ENCODE measurements around the gene CAPN15. TPM values are rescaled to one million over a fixed set of nuclear protein-coding genes. Genes with fewer than 3 reads are reported as not detected.

The CAPN15 gene
- total RNA-seq, 1 donor from 2014 or later = 9.9 TPM

- no peaks in the 10 kb centered on the region for H3K36me3 ChIP-seq (ENCODE audit: control insufficient read depth in 3 of 3, insufficient read depth in 3 of 3, low read length in 3 of 3)
- no peak overlapping the region for H3K27ac ChIP-seq (ENCODE audit: low read depth, low read length)
- no peak overlapping the region for H3K4me3 ChIP-seq (ENCODE audit: low read length in 3 of 3)
- no peak overlapping the region for H3K9ac ChIP-seq (ENCODE audit: low read depth in 1 of 3, low read length in 3 of 3)
- H3K4me1 ChIP-seq (ENCODE audit: control insufficient read depth in 3 of 3, insufficient read depth in 3 of 3, low read length in 3 of 3) = peaks cover 3 to 7% (median 6%) of the 10 kb centered on the region in 3 donors
- peaks cover 39 to 44% (median 43%) of the 10 kb centered on the region in 3 donors for H3K27me3 ChIP-seq (ENCODE audit: control insufficient read depth in 3 of 3, insufficient read depth in 3 of 3, low read length in 3 of 3)
- no peaks in the 10 kb centered on the region for H3K9me3 ChIP-seq (ENCODE audit: control insufficient read depth in 3 of 3, low read length in 3 of 3)
Observed at GRCh38 chr16:561413-561794, 33.9 kb downstream of the CAPN15 start.

DNA sequence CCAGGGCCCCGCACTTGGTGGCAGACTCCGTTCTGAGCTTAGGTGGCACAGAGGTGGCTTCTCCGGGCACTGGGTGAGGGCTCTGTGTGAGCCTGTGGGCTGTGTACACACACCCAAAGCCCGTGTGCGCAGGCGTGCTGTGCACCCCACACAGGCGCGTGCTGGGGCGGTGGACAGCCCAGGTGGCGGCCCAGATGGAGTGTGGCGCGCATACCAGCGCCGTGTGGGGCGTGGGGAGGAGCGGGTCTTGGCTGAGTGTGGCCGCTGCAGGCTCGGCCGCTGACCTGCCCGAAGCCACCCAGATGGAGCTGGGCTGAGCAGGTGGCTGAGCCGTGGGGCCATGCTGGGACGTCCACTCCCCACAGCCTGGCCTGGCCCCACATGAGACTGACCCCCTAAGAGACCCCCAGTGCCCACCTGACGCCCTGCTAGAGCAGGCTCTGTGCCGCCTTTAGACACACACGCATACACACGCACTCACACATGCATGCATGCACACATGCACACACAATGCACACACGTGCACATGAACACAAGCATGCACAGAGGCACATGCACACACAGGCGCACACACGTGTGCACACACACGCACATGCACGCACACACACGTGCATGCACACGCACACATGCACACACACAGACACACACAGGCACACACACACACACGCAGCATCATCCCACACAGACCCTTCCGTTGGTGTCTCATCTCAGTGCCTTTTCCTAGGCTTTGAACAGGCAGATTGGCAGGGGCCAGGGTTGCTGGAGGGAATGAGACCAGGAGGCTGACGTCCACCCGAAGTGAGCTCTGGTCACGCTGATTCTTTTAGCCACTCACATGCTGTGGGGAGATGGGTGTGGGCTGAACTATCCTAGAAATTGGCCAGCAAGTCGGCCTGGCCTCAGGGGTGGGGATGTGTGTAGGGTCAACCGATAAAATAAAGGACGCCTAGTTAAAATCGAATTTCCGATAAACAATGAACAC, 34.7 kb downstream of the CAPN15 start:
- H3K9ac ChIP-seq (ENCODE audit: low read depth in 1 of 3, low read length in 3 of 3) = no peak overlapping the region
- H3K36me3 ChIP-seq (ENCODE audit: control insufficient read depth in 3 of 3, insufficient read depth in 3 of 3, low read length in 3 of 3) = no peaks in the 10 kb centered on the region
- no peak overlapping the region for H3K27ac ChIP-seq (ENCODE audit: low read depth, low read length)
- H3K9me3 ChIP-seq (ENCODE audit: control insufficient read depth in 3 of 3, low read length in 3 of 3) = no peaks in the 10 kb centered on the region
- peaks cover 10 to 15% (median 11%) of the 10 kb centered on the region in 3 donors for H3K4me1 ChIP-seq (ENCODE audit: control insufficient read depth in 3 of 3, insufficient read depth in 3 of 3, low read length in 3 of 3)
- peaks cover 39 to 43% (median 43%) of the 10 kb centered on the region in 3 donors for H3K27me3 ChIP-seq (ENCODE audit: control insufficient read depth in 3 of 3, insufficient read depth in 3 of 3, low read length in 3 of 3)
- H3K4me3 ChIP-seq (ENCODE audit: low read length in 3 of 3) = no peak overlapping the region

DNA sequence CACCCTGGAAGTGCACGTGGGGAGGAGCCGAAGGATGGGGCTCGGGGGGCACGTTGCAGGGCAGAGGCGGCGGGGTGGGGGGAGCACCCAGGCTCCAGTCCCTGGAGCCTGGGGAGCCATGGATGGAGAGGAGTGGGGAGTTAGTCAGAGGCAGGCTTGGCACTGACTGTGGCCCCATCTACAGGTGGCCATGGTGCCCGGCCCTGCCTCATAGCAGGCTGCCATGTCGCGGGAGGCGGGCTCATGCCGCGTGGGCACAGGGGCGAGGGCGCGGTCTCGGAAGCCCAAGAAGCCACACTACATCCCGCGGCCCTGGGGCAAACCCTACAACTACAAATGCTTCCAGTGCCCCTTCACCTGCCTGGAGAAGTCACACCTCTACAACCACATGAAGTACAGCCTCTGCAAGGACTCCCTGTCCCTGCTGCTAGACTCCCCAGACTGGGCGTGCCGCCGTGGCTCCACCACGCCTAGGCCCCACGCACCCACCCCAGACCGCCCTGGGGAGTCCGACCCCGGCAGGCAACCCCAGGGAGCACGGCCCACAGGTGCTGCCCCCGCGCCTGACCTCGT, 35.6 kb downstream of the CAPN15 start:
- peaks cover 36 to 39% (median 38%) of the 10 kb centered on the region in 3 donors for H3K27me3 ChIP-seq (ENCODE audit: control insufficient read depth in 3 of 3, insufficient read depth in 3 of 3, low read length in 3 of 3)
- no peak overlapping the region for H3K4me3 ChIP-seq (ENCODE audit: low read length in 3 of 3)
- no peaks in the 10 kb centered on the region for H3K9me3 ChIP-seq (ENCODE audit: control insufficient read depth in 3 of 3, low read length in 3 of 3)
- H3K36me3 ChIP-seq (ENCODE audit: control insufficient read depth in 3 of 3, insufficient read depth in 3 of 3, low read length in 3 of 3) = no peaks in the 10 kb centered on the region
- H3K9ac ChIP-seq (ENCODE audit: low read depth in 1 of 3, low read length in 3 of 3) = no peak overlapping the region
- H3K27ac ChIP-seq (ENCODE audit: low read depth, low read length) = no peak overlapping the region
- H3K4me1 ChIP-seq (ENCODE audit: control insufficient read depth in 3 of 3, insufficient read depth in 3 of 3, low read length in 3 of 3) = peaks cover 13 to 19% (median 16%) of the 10 kb centered on the region in 3 donors

DNA sequence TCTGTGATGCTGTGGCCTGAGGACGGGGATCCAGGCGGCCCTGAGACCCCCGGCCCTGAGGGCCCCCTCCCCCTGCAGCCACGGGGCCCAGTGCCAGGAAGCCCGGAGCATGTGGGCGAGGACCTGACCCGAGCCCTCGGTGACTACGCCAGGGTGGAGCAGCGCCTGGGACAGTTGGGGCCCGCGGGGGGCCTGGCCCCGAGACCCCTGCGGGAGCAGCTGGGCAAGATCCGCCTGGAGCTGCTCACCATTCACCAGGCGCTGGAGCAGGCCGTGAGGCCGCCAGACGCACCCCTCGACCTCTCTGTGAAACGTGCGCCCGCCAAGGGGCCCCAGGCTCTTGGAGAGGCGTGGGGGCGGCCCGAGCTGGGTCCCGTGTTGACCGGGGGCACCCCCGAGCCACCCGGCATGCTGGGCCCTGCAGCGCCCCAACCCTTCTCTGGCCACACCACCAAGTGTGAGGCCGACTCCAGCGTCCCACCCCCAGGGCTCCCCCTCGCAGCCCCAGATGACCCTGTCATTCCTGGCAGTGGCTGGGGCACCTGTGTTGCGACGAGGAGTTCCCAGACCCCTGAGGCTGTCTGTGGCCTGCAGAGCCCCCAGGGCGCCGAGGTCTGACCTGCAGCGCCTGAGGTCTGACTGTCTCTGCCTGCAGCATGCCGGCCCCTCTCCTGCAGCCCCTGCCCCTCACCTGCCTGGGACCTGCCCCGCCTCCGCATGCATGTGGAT, 37.3 kb downstream of the CAPN15 start:
- Histone ChIP-seq H3K36me3 (ENCODE audit: control insufficient read depth in 3 of 3, insufficient read depth in 3 of 3, low read length in 3 of 3) (no peaks in the 10 kb centered on the region), H3K27ac (ENCODE audit: low read depth, low read length) (no peak overlapping the region), H3K4me3 (ENCODE audit: low read length in 3 of 3) (no peak overlapping the region), H3K9me3 (ENCODE audit: control insufficient read depth in 3 of 3, low read length in 3 of 3) (no peaks in the 10 kb centered on the region), H3K9ac (ENCODE audit: low read depth in 1 of 3, low read length in 3 of 3) (no peak overlapping the region), H3K27me3 (ENCODE audit: control insufficient read depth in 3 of 3, insufficient read depth in 3 of 3, low read length in 3 of 3) (peaks cover 20 to 23% (median 22%) of the 10 kb centered on the region in 3 donors), H3K4me1 (ENCODE audit: control insufficient read depth in 3 of 3, insufficient read depth in 3 of 3, low read length in 3 of 3) (peaks cover 20 to 27% (median 23%) of the 10 kb centered on the region in 3 donors)

DNA sequence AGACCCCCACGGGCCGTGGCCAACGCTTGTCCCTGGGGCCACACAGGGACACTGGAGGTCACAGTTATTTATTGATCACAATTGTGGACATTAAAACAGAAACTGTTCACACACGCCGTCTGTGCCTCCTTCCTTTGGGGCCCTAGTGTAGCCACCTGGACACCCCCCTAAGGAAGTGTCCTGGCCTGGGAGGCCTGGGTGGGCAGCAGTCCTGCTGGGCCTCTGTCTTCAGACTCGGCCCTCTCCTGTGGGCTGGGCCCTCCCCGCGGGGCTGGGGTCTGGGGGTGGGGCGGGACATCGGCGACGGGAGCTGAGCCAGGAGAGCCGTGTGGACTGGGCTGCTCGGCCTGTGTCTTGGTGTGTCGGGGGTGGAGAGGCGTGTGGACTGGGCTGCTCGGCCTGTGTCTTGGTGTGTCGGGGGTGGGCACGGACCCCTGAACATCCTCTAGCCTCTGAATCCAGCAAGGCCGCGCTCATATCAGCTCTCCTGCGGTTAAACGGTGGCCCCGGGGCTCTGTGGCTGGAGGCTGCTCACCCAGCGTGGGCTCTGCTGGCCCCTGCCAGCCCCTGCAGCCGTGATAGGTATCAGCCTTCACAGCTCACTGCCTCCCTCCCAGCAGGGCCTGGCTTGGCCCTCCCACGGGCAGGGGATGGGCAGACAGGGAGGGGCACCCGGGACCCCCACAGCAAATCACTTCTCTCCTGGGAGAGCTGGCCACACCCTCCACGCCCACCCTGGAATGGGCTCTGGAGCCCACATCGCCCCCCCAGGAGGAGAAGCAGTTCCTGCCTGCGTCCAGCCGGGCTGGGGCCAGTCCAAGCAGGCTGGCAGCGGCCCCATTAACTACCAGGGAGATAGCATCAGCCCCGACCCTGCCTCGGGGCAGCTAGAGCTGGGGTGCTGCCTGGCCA, 38.2 kb downstream of the CAPN15 start:
- H3K27ac ChIP-seq (ENCODE audit: low read depth, low read length) = no peak overlapping the region
- no peak overlapping the region for H3K9ac ChIP-seq (ENCODE audit: low read depth in 1 of 3, low read length in 3 of 3)
- no peak overlapping the region for H3K4me3 ChIP-seq (ENCODE audit: low read length in 3 of 3)
- H3K27me3 ChIP-seq (ENCODE audit: control insufficient read depth in 3 of 3, insufficient read depth in 3 of 3, low read length in 3 of 3) = peaks cover 20 to 22% (median 21%) of the 10 kb centered on the region in 3 donors
- H3K4me1 ChIP-seq (ENCODE audit: control insufficient read depth in 3 of 3, insufficient read depth in 3 of 3, low read length in 3 of 3) = peaks cover 22 to 28% (median 25%) of the 10 kb centered on the region in 3 donors
- H3K9me3 ChIP-seq (ENCODE audit: control insufficient read depth in 3 of 3, low read length in 3 of 3) = no peaks in the 10 kb centered on the region
- no peaks in the 10 kb centered on the region for H3K36me3 ChIP-seq (ENCODE audit: control insufficient read depth in 3 of 3, insufficient read depth in 3 of 3, low read length in 3 of 3)

GRCh38 chr16:566475-567372, 39.2 kb downstream of the CAPN15 start, which contains the start of gene NHLRC4:
Gene NHLRC4, plus strand, starts transcription at chr16:567005. Its CDS starts 1,043 bp downstream, at chr16:568048.
- Histone ChIP-seq H3K27ac (ENCODE audit: low read depth, low read length) (no peak within 1 kb of the TSS), H3K36me3 (ENCODE audit: control insufficient read depth in 3 of 3, insufficient read depth in 3 of 3, low read length in 3 of 3) (no peaks in the 10 kb centered on the region), H3K4me1 (ENCODE audit: control insufficient read depth in 3 of 3, insufficient read depth in 3 of 3, low read length in 3 of 3) (peaks cover 25 to 38% (median 35%) of the 10 kb centered on the region in 3 donors), H3K4me3 (ENCODE audit: low read length in 3 of 3) (peak within 1 kb of the TSS in 2 of 3 donors; percentile 27 to 51), H3K9ac (ENCODE audit: low read depth in 1 of 3, low read length in 3 of 3) (peak within 1 kb of the TSS in 2 of 3 donors; percentile 20 to 50), H3K9me3 (ENCODE audit: control insufficient read depth in 3 of 3, low read length in 3 of 3) (no peaks in the 10 kb centered on the region), H3K27me3 (ENCODE audit: control insufficient read depth in 3 of 3, insufficient read depth in 3 of 3, low read length in 3 of 3) (peaks cover 11% of the 10 kb centered on the region in 3 donors)

- Histone ChIP-seq H3K9me3 (ENCODE audit: control insufficient read depth in 3 of 3, low read length in 3 of 3) (no peaks in the 10 kb centered on the region), H3K36me3 (ENCODE audit: control insufficient read depth in 3 of 3, insufficient read depth in 3 of 3, low read length in 3 of 3) (no peaks in the 10 kb centered on the region), H3K27ac (ENCODE audit: low read depth, low read length) (no peak overlapping the region), H3K4me3 (ENCODE audit: low read length in 3 of 3) (peak overlapping the region in 2 of 3 donors; percentile 27 to 51), H3K4me1 (ENCODE audit: control insufficient read depth in 3 of 3, insufficient read depth in 3 of 3, low read length in 3 of 3) (peaks cover 25 to 38% (median 35%) of the 10 kb centered on the region in 3 donors), H3K9ac (ENCODE audit: low read depth in 1 of 3, low read length in 3 of 3) (peak overlapping the region in 1 of 3 donors; percentile 20), H3K27me3 (ENCODE audit: control insufficient read depth in 3 of 3, insufficient read depth in 3 of 3, low read length in 3 of 3) (peaks cover 2% of the 10 kb centered on the region in 3 donors)
Observed at GRCh38 chr16:567373-568256, 40.1 kb downstream of the CAPN15 start.

Measured in skeletal muscle tissue (tissue), 4 donors.